SK-N-SH (cell line): ENCODE data around the gene VMAC. TPM values are rescaled to one million over a fixed set of nuclear protein-coding genes. Genes with fewer than 3 reads are reported as not detected.

Source experiments
- CTCF ChIA-PET: fragments of 300-600, 350-600 bp; formaldehyde crosslinking; extraction: SDS; loops from one replicate; lab custom pipeline; 2021; lab: Yijun Ruan, JAX
- POLR2A ChIA-PET: fragments of 350-600 bp; sonication (Branson Sonifier 250); formaldehyde crosslinking; extraction: SDS; loops from one replicate; lab custom pipeline; 2020; ENCODE audit warnings: antibody characterized with exemption, inconsistent platforms; lab: Yijun Ruan, JAX
- DNase-seq: peaks from one replicate; pipeline ENCODE4 v3.0.0; 2012
- H2AFZ ChIP-seq: fragments of 200-600 bp; sonication (generic); 2 replicates; pipeline ENCODE4 v1.8.1; 2016; ENCODE audit warnings: antibody characterized with exemption, mild to moderate bottlenecking, low read depth
- H3F3A ChIP-seq: fragments of 200-600 bp; sonication (generic); replicated peaks from 2 replicates; pipeline ENCODE3; 2016; ENCODE audit warnings: antibody characterized with exemption, mild to moderate bottlenecking; ENCODE audit not compliant: insufficient read depth
- H3K27ac ChIP-seq, 2 experiments: fragments of 200-500 bp in 1 of 2; fragments of 200-600 bp in 1 of 2; sonication (Bioruptor generic) in 1 of 2; sonication (generic), shearing (Covaris generic) in 1 of 2; 2 replicates each; pipeline versions ENCODE4 v1.5.1 to v1.6.1; 2014 to 2016; ENCODE audit warnings: low read depth in 2 of 2, inconsistent platforms in 1 of 2, low read length in 1 of 2, mild to moderate bottlenecking in 1 of 2, mixed read lengths in 1 of 2
- H3K27me3 ChIP-seq: fragments of 200-600 bp; sonication (generic), shearing (Covaris generic); 2 replicates; pipeline ENCODE4 v1.6.1; 2016; ENCODE audit warnings: mixed run types; ENCODE audit not compliant: insufficient read depth
- H3K36me3 ChIP-seq, 2 experiments: fragments of 200-500 bp in 1 of 2; fragments of 200-600 bp in 1 of 2; sonication (Bioruptor generic) in 1 of 2; sonication (generic) in 1 of 2; replicated peaks in 1 of 2; 2 replicates each; pipeline versions ENCODE3 to v1.5.1; 2014 to 2016; ENCODE audit warnings: low read length in 1 of 2, mild to moderate bottlenecking in 1 of 2; ENCODE audit not compliant: insufficient read depth in 2 of 2, control insufficient read depth in 1 of 2
- H3K4me1 ChIP-seq, 2 experiments: fragments of 200-500 bp in 1 of 2; fragments of 200-600 bp in 1 of 2; sonication (Bioruptor generic) in 1 of 2; sonication (generic), shearing (Covaris generic) in 1 of 2; 2 replicates each; pipeline versions ENCODE4 v1.5.1 to v1.6.1; 2014 to 2016; ENCODE audit warnings: low read depth in 1 of 2, low read length in 1 of 2, mixed run types in 1 of 2; ENCODE audit not compliant: insufficient read depth in 2 of 2, control insufficient read depth in 1 of 2
- H3K4me2 ChIP-seq: fragments of 200-600 bp; sonication (generic), shearing (Covaris generic); 2 replicates; pipeline ENCODE4 v1.6.1; 2017; ENCODE audit warnings: mixed run types
- H3K4me3 ChIP-seq, 2 experiments: fragments of 200-500 bp in 1 of 2; fragments of 200-600 bp in 1 of 2; sonication (Bioruptor generic) in 1 of 2; sonication (generic), shearing (Covaris generic) in 1 of 2; 2 replicates each; pipeline versions ENCODE4 v1.5.1 to v1.8.1; 2014 to 2016; ENCODE audit warnings: low read depth in 2 of 2, inconsistent platforms in 1 of 2, low read length in 1 of 2, mild to moderate bottlenecking in 1 of 2, mixed read lengths in 1 of 2, moderate library complexity in 1 of 2
- H3K79me2 ChIP-seq: fragments of 200-600 bp; sonication (generic); 2 replicates; pipeline ENCODE4 v1.8.1; 2017; ENCODE audit warnings: mild to moderate bottlenecking; ENCODE audit not compliant: insufficient read depth
- H3K9ac ChIP-seq: fragments of 200-600 bp; sonication (generic); 2 replicates; pipeline ENCODE4 v1.6.1; 2017; ENCODE audit warnings: mixed run types
- H3K9me2 ChIP-seq: fragments of 200-600 bp; sonication (generic); 2 replicates; pipeline ENCODE4 v1.6.1; 2017; ENCODE audit warnings: mixed run types
- H3K9me3 ChIP-seq: fragments of 200-600 bp; sonication (generic); 2 replicates; pipeline ENCODE4 v1.6.1; 2017; ENCODE audit warnings: mixed run types, mild to moderate bottlenecking, moderate library complexity
- H4K20me1 ChIP-seq: fragments of 200-600 bp; sonication (generic); 2 replicates; pipeline ENCODE4 v1.6.1; 2017; ENCODE audit warnings: mild to moderate bottlenecking, mixed run types; ENCODE audit not compliant: insufficient read depth
- CHD2 ChIP-seq: fragments of 150-350 bp; IDR thresholded peaks from 2 replicates; pipeline ENCODE4 v1.6.1; 2018; ENCODE audit warnings: low read length; ENCODE audit not compliant: partially characterized antibody
- FOXJ3 ChIP-seq: sonication (generic); formaldehyde crosslinking; IDR thresholded peaks from 2 replicates; pipeline ENCODE4 v1.5.1; 2020; ENCODE audit warnings: mild to moderate bottlenecking, missing genetic modification reagents
- SIN3A ChIP-seq: IDR thresholded peaks from 2 replicates; pipeline ENCODE4 v1.6.1; 2012; ENCODE audit warnings: low read depth, mild to moderate bottlenecking, low read length, moderate library complexity, borderline replicate concordance
- TCF12 ChIP-seq: IDR thresholded peaks from 2 replicates; pipeline ENCODE4 v1.4.0; 2012
- YY1 ChIP-seq: IDR thresholded peaks from 2 replicates; pipeline ENCODE4 v1.4.0; 2012; ENCODE audit warnings: low read depth, mild to moderate bottlenecking
- WGBS: methylation state at CpG from one replicate; pipeline ENCODE4 v1.1.6; 2017; ENCODE audit warnings: low lambda C conversion rate; 5-methylcytosine and 5-hydroxymethylcytosine counted together
- polyA plus RNA-seq, 3 experiments: library from polyadenylated mRNA; depleted of rRNA; stranded (reverse); fragments of >200 nt; gene quantifications; 2 replicates each; pipeline ENCODE4 v1.2.3, GENCODE V29; 2012
- TF ChIP-seq, protein P1 (sequence below): IDR thresholded peaks from 2 replicates; pipeline ENCODE4; 2012
- TF ChIP-seq, protein P2 (sequence below): fragments of 150-350 bp; IDR thresholded peaks from 2 replicates; pipeline ENCODE4 v1.6.1; 2017; ENCODE audit warnings: antibody characterized with exemption, low read length, low read depth, borderline replicate concordance

VMAC gene
- polyA plus RNA-seq, 1 of the 3 experiments (the other 2 are of a cell fraction): 6.5 TPM

DNA sequence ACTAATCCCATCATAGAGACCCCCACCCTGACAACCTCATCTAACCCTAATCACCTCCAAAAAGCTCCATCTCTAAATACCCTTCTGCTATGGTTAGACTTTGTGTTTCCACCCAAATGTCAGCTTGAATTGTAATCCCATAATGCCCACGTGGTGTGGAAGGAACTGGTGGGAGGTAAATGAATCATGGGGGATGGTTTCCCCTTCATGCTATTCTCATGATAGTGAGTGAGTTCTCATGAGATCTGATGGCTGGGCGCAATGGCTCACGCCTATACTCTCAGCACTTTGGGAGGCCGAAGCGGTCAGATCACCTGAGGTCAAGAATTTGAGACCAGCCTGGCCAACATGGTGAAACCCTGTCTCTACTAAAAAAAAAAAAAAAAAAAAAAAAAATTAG is 2.6 kb downstream of the VMAC start:
- Histone ChIP-seq H3K4me3 (no peak overlapping the region), H2AFZ (no peak overlapping the region), H3K36me3 (peaks cover 2 to 4% of the 10 kb centered on the region in 2 experiments), H3K9me2 (no peaks in the 10 kb centered on the region), H3K9me3 (no peaks in the 10 kb centered on the region), H3K27me3 (no peaks in the 10 kb centered on the region), H3K4me2 (no peak overlapping the region), H3K4me1 (peaks cover 0 to 4% of the 10 kb centered on the region in 2 experiments; a peak in 2 of 4 replicates), H3F3A (no peaks in the 10 kb centered on the region), H3K9ac (no peak overlapping the region), H3K79me2 (peaks cover 27% of the 10 kb centered on the region), H3K27ac (no peak overlapping the region), H4K20me1 (0 out of 2 replicates have a peak, but pooled peaks cover 3% of the 10 kb centered on the region)
- TF ChIP-seq SIN3A (no peak), CHD2 (no peak), YY1 (no peak), FOXJ3 (CRISPR knock-in tag) (no peak)
- TF ChIP-seq, protein P1, sequence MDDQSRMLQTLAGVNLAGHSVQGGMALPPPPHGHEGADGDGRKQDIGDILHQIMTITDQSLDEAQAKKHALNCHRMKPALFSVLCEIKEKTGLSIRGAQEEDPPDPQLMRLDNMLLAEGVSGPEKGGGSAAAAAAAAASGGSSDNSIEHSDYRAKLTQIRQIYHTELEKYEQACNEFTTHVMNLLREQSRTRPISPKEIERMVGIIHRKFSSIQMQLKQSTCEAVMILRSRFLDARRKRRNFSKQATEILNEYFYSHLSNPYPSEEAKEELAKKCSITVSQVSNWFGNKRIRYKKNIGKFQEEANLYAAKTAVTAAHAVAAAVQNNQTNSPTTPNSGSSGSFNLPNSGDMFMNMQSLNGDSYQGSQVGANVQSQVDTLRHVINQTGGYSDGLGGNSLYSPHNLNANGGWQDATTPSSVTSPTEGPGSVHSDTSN: no peak
- CTCF ChIA-PET: interaction anchor here (0.6 to 2.0 kb wide), 3 partner anchors 17 to 103 kb away, joined by 3 to 9 read pairs (median 3); no protein-coding TSS in a partner anchor
- no peak for DNase-seq
- POLR2A ChIA-PET: no interaction called here
- 84% methylated on average over 5 of the region's 5 CpGs for WGBS

DNA sequence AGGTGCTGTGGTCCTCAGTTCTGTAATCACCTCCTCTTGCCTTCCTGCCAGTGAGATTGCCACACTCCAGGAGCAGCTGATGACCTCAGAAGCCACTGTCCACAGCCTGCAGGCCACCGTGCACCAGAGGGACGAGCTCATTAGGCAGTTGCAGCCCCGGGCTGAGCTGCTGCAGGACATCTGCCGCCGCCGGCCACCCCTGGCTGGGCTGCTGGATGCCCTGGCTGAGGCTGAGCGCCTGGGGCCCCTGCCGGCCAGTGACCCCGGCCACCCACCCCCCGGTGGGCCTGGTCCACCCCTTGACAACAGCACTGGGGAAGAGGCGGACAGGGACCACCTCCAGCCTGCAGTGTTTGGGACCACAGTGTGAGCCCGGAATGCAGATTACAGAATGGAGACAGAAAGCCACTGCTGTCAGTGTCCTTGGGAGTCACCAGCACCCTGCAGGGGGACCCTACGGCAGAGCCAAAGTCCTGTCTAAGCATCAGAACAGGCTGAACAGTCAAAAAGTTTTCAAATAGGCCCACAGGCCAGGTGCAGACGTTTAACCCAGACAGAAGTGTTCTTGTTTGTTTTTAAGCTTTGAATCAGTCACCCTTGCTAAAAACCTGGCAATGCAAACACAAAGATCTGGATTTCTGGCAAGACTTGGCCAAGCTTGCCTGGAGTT is 4.2 kb downstream of the VMAC start:
- H3K4me3 ChIP-seq: no peak overlapping the region
- H3K9ac ChIP-seq: no peak overlapping the region
- CTCF ChIA-PET: interaction anchor here (1.5 kb wide), 1 partner anchor 59 kb away, joined by 6 read pairs; no protein-coding TSS in a partner anchor
- POLR2A ChIA-PET: no interaction called here
- 58% methylated on average over 2 of the region's 14 CpGs for WGBS
- H3K9me2 ChIP-seq: no peaks in the 10 kb centered on the region
- no peak overlapping the region for H2AFZ ChIP-seq
- peaks cover 14% of the 10 kb centered on the region; the same call in 1 of the 2 replicates for H3K79me2 ChIP-seq
- H3K27me3 ChIP-seq: no peaks in the 10 kb centered on the region
- H3K36me3 ChIP-seq: peaks cover 2 to 4% of the 10 kb centered on the region in 2 experiments
- H3K27ac ChIP-seq: no peak overlapping the region; a peak in 1 of 4 replicates
- TF ChIP-seq, protein P1: no peak
- TF ChIP-seq, protein P2, sequence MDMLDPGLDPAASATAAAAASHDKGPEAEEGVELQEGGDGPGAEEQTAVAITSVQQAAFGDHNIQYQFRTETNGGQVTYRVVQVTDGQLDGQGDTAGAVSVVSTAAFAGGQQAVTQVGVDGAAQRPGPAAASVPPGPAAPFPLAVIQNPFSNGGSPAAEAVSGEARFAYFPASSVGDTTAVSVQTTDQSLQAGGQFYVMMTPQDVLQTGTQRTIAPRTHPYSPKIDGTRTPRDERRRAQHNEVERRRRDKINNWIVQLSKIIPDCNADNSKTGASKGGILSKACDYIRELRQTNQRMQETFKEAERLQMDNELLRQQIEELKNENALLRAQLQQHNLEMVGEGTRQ: no peak
- no peak for TF ChIP-seq TCF12
- DNase-seq: no peak
- no peak overlapping the region for H3K4me2 ChIP-seq
- H4K20me1 ChIP-seq: no peaks in the 10 kb centered on the region
- H3F3A ChIP-seq: no peaks in the 10 kb centered on the region
- peaks cover 0 to under 1% of the 10 kb centered on the region in 2 experiments; a peak in 1 of 4 replicates for H3K4me1 ChIP-seq
- H3K9me3 ChIP-seq: no peaks in the 10 kb centered on the region
